Mucosa of descending colon (tissue), 3 donors: ENCODE results near the gene ICOSLG. TPM values are rescaled to one million over a fixed set of nuclear protein-coding genes. Genes with fewer than 3 reads are reported as not detected.

ENCODE experiments used
- ATAC-seq: fragments of 200-7000 bp; cut with Tn5 transposase; one replicate; pipeline ENCODE4 v1.9.1; 2020; ENCODE audit warnings: mild to moderate bottlenecking, moderate library complexity
- DNase-seq, 3 donors: peaks; one replicate each; pipeline ENCODE4 v3.0.0-alpha.2; 2020
- H3K36me3 ChIP-seq: fragments of 200-600 bp; one replicate; pipeline ENCODE4 v1.8.0; 2021; ENCODE audit warnings: low read depth, mild to moderate bottlenecking
- H3K4me1 ChIP-seq: fragments of 200-600 bp; one replicate; pipeline ENCODE4 v1.8.0; 2021; ENCODE audit warnings: low read depth, mild to moderate bottlenecking
- H3K4me3 ChIP-seq: fragments of 200-600 bp; one replicate; pipeline ENCODE4 v1.8.0; 2021; ENCODE audit warnings: mild to moderate bottlenecking
- H3K9me3 ChIP-seq: fragments of 200-600 bp; one replicate; pipeline ENCODE4 v1.8.0; 2021; ENCODE audit warnings: mild to moderate bottlenecking
- CTCF ChIP-seq: fragments of 200-600 bp; IDR thresholded peaks from one replicate; pipeline ENCODE4 v1.8.0; 2022; ENCODE audit warnings: antibody characterized with exemption, mild to moderate bottlenecking
- intact Hi-C, 2 donors: fragments of 100-400 bp; cut with DNase I in 1 of 2; cut with micrococcal nuclease in 1 of 2; formaldehyde crosslinking; loops; one replicate each; pipeline versions ENCODE4 v1.11.0 to v1.11.1; 2022; cut with DNase I, micrococcal nuclease
- total RNA-seq, 3 donors: library from RNA; stranded (reverse); fragmentation: NEBNext Ultra II Directional in 2 of 3; extraction: Animal tissue kit (Norgen Biotek cat#: 25700) in 2 of 3; gene quantifications; one replicate each; pipeline versions ENCODE4 v1.2.1 to v1.2.4, GENCODE V29; 2021 to 2023
- donor health status: DM: no; HTN: no; CAD: no; lungs with moderate emphysema.
- donor health status: DM: no; HTN: no; CAD: no.
- donor health status: DM: no; HTN: yes; CAD: no.

The ICOSLG gene
- total RNA-seq, 3 donors from 2014 or later = 3.0 to 8.5 (median 6.0) TPM

DNA sequence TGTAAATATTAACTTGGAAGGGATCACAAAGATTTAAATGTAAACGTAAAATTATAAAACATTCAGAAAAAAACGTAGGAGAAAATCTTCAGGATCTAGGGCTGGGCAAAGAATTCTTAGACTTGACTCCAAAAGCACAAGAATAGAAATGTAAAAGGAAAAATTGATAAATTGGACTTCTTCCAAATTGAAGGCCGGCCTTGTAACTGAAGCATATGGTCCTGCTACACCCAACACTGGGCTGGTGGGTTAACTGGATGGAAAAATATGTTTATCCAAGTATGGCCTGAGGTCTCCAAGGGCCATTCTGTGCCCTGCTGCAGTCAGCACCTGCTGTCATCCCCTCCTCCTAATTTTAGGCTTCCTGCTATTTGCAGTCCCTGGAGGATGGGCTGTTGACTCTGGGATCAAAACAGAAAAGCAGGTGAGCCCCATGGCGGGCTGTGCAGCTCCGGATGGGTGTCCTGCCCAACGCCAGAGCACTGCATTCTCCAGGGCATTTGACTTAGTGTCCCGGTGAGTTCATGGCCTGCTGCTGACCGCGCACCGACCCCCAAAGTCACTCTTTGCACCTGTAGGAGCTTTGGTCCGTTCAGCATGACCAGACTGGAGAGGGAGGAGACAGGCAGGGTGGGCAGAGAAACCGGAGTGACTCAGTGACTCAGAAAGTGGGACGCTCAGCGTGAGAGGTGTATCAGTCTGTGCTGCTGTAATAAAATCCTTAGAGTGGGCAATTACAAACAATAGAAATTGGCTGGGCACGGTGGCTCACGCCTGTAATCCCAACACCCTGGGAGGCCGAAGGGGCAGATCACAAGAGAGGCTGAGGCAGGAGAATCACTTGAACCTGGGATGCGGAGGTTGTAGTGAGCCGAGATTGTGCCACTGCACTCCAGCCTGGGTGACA lies 38.9 kb upstream of the ICOSLG start:
- peak in 1 of 3 donors; percentile 15 for DNase-seq
- TF ChIP-seq CTCF = no peak
- intact Hi-C loops = no loop called here
- H3K36me3 ChIP-seq = no peaks in the 10 kb centered on the region
- no peaks in the 10 kb centered on the region for H3K4me1 ChIP-seq
- no peak for ATAC-seq
- H3K4me3 ChIP-seq = no peak overlapping the region
- H3K9me3 ChIP-seq = no peaks in the 10 kb centered on the region

GRCh38 chr21:44275041-44275440 lies 34.3 kb upstream of the ICOSLG start:
- no peaks in the 10 kb centered on the region for H3K36me3 ChIP-seq
- DNase-seq (peak in 1 of 3 donors; percentile 45), ATAC-seq (peak; percentile 60)
- no peak overlapping the region for H3K4me3 ChIP-seq
- TF ChIP-seq CTCF = no peak
- H3K4me1 ChIP-seq = no peaks in the 10 kb centered on the region
- no peaks in the 10 kb centered on the region for H3K9me3 ChIP-seq
- intact Hi-C loops = no loop called here

DNA sequence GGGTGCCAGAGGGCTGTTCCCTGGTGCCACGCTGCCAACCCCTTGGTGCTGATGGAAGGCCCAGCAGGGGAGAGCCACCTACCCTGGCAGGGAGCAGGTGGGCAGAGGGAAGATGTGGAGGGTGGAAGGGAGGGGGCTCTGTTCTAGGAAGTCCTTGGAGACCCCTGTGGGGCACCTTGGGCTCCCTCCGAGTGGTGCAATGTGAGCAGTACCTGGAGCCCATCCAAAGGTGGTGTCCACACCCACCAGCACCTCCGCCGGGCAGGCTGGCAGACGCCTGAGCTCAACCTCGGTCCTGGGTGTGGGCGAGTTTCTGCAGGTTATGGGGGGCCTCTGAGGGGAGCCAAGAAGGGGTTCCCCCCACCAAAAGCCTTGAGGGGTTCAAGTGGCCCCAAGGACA lies 32.3 kb upstream of the ICOSLG start:
- Histone ChIP-seq H3K4me1 (no peaks in the 10 kb centered on the region), H3K9me3 (no peaks in the 10 kb centered on the region), H3K4me3 (no peak overlapping the region), H3K36me3 (no peaks in the 10 kb centered on the region)
- DNase-seq (peak in 1 of 3 donors; percentile 44), ATAC-seq (no peak)
- TF ChIP-seq CTCF = no peak
- intact Hi-C loops = no loop called here

DNA sequence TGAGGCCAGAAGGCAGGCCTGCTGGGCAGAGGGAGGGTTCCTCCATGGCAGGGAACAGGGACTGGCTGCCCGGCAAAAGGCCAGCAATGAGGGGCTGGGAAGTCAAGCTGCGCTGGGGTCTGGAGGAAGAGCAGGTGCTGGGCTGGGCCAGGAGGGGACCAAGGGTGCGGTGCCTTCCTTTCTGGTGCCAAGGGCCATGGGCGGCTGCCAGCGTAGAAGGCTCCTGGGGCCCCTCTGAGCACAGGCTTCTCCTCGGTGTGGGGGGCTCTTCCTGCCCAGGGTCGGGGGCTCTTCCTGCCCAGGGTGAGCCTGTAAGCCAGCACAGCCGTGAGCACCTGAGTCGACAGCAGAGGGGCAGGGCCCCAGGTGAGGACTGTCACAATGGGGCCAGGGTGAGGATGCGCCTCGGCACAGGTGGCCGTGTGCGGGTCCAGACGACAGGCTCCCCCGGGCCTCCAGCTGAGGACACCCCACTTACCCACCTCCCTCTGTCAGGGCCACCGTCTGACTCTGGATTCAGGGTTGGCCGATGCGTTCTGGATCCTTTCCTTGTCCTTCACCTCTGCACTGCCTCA lies 31.6 kb upstream of the ICOSLG start:
- DNase-seq = peak in 1 of 3 donors; percentile 36
- intact Hi-C loops = no loop called here
- Histone ChIP-seq H3K4me1 (no peaks in the 10 kb centered on the region), H3K4me3 (no peak overlapping the region), H3K9me3 (no peaks in the 10 kb centered on the region), H3K36me3 (no peaks in the 10 kb centered on the region)
- no peak for ATAC-seq
- no peak for TF ChIP-seq CTCF

DNA sequence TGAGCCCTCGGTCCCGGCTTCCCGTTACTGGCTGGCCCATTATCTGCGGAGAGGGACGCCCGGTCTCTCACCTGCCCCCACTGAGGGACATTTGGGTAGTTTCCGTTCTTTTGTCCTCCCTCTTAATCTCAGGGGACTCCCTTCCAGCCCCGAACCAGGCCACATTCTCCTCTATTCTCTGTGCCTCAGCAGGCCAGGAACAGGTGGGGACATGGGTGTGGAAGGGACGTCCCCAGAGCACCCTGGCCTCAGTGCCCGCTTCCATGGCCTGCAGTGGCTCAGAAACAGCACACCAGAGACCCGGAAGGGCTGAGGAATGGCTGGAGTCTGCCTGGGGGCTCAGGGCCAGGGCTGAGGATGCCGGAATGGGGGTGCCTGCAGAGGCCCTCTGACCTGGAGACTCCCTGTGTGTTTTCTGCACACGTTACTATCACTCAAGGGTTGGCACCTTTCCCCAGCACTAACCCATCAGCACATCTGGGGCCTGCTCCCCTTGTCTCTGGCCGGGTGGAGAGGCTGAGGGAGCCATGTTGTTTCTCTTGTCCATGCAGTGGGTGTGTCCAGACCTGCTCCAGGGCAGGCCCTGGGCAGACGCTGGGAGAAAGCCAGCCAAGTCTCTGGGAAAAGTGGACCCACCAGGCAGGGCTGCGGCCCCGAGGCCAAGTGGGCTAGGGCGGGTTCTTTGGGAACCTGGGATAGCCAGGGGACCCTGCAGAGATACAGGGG lies 31.0 kb upstream of the ICOSLG start:
- no peaks in the 10 kb centered on the region for H3K4me1 ChIP-seq

More for the DNA sequence above, 31.0 kb upstream of the ICOSLG start:
- H3K4me3 ChIP-seq = no peak overlapping the region
- TF ChIP-seq CTCF = no peak
- no peaks in the 10 kb centered on the region for H3K9me3 ChIP-seq
- no peak for ATAC-seq
- intact Hi-C loops = no loop called here
- DNase-seq = peak in 1 of 3 donors; percentile 19
- H3K36me3 ChIP-seq = no peaks in the 10 kb centered on the region
